DOHH2 (cell line): ENCODE results near the gene CELF1.

Experiments used
- EZH2phosphoT487 ChIP-seq: fragments of 200-600 bp; sonication (generic); IDR thresholded peaks from 2 replicates; pipeline ENCODE4 v1.6.1; 2017; ENCODE audit warnings: borderline replicate concordance, mild to moderate bottlenecking, antibody characterized with exemption, low read length, moderate library complexity, mixed read lengths
- TF ChIP-seq, protein P1 (sequence below): fragments of 200-600 bp; sonication (generic); IDR thresholded peaks from one replicate; pipeline ENCODE4 v1.5.1; 2014; ENCODE audit warnings: antibody characterized with exemption, mild to moderate bottlenecking, low read depth, low read length; ENCODE audit not compliant: poor library complexity, severe bottlenecking

DNA sequence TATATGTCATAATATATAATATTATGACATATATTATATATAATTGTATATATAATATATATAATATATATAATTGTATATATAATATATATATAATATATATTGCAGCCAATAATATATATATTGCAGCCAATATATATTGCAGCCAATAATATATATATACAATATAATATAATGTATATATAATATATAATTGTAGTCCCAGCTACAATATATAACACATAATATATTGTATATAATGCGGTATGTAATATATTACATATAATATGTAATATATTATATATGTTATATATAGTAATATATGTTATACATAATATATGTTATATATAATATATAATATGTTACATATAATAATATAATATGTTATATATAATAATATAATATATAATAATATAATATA is 5.8 kb upstream of the CELF1 start:
- TF ChIP-seq, protein P1, sequence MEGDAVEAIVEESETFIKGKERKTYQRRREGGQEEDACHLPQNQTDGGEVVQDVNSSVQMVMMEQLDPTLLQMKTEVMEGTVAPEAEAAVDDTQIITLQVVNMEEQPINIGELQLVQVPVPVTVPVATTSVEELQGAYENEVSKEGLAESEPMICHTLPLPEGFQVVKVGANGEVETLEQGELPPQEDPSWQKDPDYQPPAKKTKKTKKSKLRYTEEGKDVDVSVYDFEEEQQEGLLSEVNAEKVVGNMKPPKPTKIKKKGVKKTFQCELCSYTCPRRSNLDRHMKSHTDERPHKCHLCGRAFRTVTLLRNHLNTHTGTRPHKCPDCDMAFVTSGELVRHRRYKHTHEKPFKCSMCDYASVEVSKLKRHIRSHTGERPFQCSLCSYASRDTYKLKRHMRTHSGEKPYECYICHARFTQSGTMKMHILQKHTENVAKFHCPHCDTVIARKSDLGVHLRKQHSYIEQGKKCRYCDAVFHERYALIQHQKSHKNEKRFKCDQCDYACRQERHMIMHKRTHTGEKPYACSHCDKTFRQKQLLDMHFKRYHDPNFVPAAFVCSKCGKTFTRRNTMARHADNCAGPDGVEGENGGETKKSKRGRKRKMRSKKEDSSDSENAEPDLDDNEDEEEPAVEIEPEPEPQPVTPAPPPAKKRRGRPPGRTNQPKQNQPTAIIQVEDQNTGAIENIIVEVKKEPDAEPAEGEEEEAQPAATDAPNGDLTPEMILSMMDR, result no peak
- TF ChIP-seq EZH2phosphoT487, result no peak
